HCT116 (cell line): ENCODE results near the gene MOB2. TPM values are rescaled to one million over a fixed set of nuclear protein-coding genes. Genes with fewer than 3 reads are reported as not detected.

Source experiments
- ATAC-seq: fragments of 200-7000 bp; cut with Tn5 transposase; 2 replicates; pipeline ENCODE4 v1.9.1; 2020; ENCODE audit warnings: mild to moderate bottlenecking, moderate library complexity
- BruUV-seq: library from RNA; stranded (reverse); fragments of 400-500 nt; replicated peaks from 2 replicates; lab custom pipeline; 2021; lab: Mats Ljungman, UMichigan
- CTCF ChIA-PET: fragments of 300-600 bp; sonication (Branson Sonifier 250); formaldehyde crosslinking; loops from one replicate; lab custom pipeline; 2021; ENCODE audit warnings: antibody characterized with exemption; lab: Charles Lee
- POLR2A ChIA-PET: fragments of 300-600, 350-600 bp; sonication (Branson Sonifier 250); formaldehyde crosslinking; loops from one replicate; lab custom pipeline; 2021; ENCODE audit warnings: antibody characterized with exemption; lab: Charles Lee
- RAD21 ChIA-PET, 2 experiments: fragments of 300-600 bp; sonication (Branson Sonifier 250); formaldehyde crosslinking; loops; one replicate each; lab custom pipeline; 2023; ENCODE audit warnings: low total read pairs in 2 of 2; ENCODE audit not compliant: uncharacterized antibody in 2 of 2, unreplicated experiment in 2 of 2, low non-redundant PET in 1 of 2; lab: Charles Lee
- DNase-seq: peaks from one replicate; pipeline ENCODE4 v3.0.0-alpha.2; 2010; ENCODE audit warnings: low read depth, low spot score
- H2AFZ ChIP-seq: fragments of 200-600 bp; shearing (Covaris generic), sonication (generic); 2 replicates; pipeline ENCODE4 v1.6.1; 2017; ENCODE audit warnings: low read depth, mixed run types, mixed read lengths, antibody characterized with exemption, low read length; ENCODE audit not compliant: poor library complexity, severe bottlenecking
- H3K27ac ChIP-seq: 2 replicates; pipeline ENCODE4 v1.5.1; 2012; ENCODE audit warnings: low read depth, low read length
- H3K27me3 ChIP-seq: fragments of 200-600 bp; sonication (generic); 2 replicates; pipeline ENCODE4 v1.6.1; 2016; ENCODE audit warnings: mixed run types, low read length, mixed read lengths; ENCODE audit not compliant: insufficient read depth
- H3K36me3 ChIP-seq, 2 experiments: fragments of 200-500 bp in 1 of 2; fragments of 200-600 bp in 1 of 2; sonication (Bioruptor generic) in 1 of 2; sonication (generic) in 1 of 2; 2 replicates each; pipeline versions ENCODE4 v1.5.1 to v1.6.1; 2014 to 2016; ENCODE audit warnings: low read length in 2 of 2, inconsistent platforms in 1 of 2, mixed read lengths in 1 of 2, mixed run types in 1 of 2; ENCODE audit not compliant: insufficient read depth in 2 of 2, control insufficient read depth in 1 of 2
- H3K4me1 ChIP-seq, 2 experiments: fragments of 200-600 bp in 1 of 2; sonication (generic) in 1 of 2; 2 replicates each; pipeline versions ENCODE4 v1.5.1 to v1.6.1; 2012 to 2017; ENCODE audit warnings: low read length in 2 of 2, inconsistent platforms in 1 of 2, mild to moderate bottlenecking in 1 of 2, mixed read lengths in 1 of 2, mixed run types in 1 of 2, moderate library complexity in 1 of 2; ENCODE audit not compliant: insufficient read depth in 2 of 2, control insufficient read depth in 1 of 2
- H3K4me2 ChIP-seq: fragments of 200-600 bp; sonication (generic); 2 replicates; pipeline ENCODE4 v1.6.1; 2017; ENCODE audit warnings: mixed run types, low read length, mixed read lengths
- H3K4me3 ChIP-seq, 2 experiments: fragments of 200-600 bp in 1 of 2; sonication (generic) in 1 of 2; replicated peaks in 1 of 2; 2 replicates each; pipeline ENCODE4 v1.5.1; 2011 to 2016; ENCODE audit warnings: low read length in 2 of 2, control low read depth in 1 of 2, low read depth in 1 of 2, mild to moderate bottlenecking in 1 of 2, mixed read lengths in 1 of 2, mixed run types in 1 of 2
- H3K79me2 ChIP-seq: fragments of 200-600 bp; sonication (generic); 2 replicates; pipeline ENCODE4 v1.6.1; 2017; ENCODE audit warnings: mild to moderate bottlenecking, mixed run types, low read length, moderate library complexity, mixed read lengths; ENCODE audit not compliant: insufficient read depth
- H3K9ac ChIP-seq: fragments of 200-600 bp; sonication (generic); 2 replicates; pipeline ENCODE4 v1.6.1; 2016; ENCODE audit warnings: low read length, mixed read lengths
- H3K9me2 ChIP-seq: fragments of 200-600 bp; sonication (generic), shearing (Covaris generic); 2 replicates; pipeline ENCODE4 v1.6.1; 2017; ENCODE audit warnings: mixed run types, mild to moderate bottlenecking, moderate library complexity; ENCODE audit not compliant: insufficient read depth
- H3K9me3 ChIP-seq, 2 experiments: fragments of 200-500 bp in 1 of 2; fragments of 200-600 bp in 1 of 2; sonication (Bioruptor generic) in 1 of 2; sonication (generic) in 1 of 2; 2 replicates each; pipeline ENCODE4 v1.6.1; 2014 to 2017; ENCODE audit warnings: low read length in 2 of 2, mixed read lengths in 2 of 2, inconsistent platforms in 1 of 2, low read depth in 1 of 2, mild to moderate bottlenecking in 1 of 2, mixed run types in 1 of 2, moderate library complexity in 1 of 2; ENCODE audit not compliant: control insufficient read depth in 1 of 2, insufficient read depth in 1 of 2
- H4K20me1 ChIP-seq: fragments of 200-600 bp; sonication (generic), shearing (Covaris generic); 2 replicates; pipeline ENCODE4 v1.6.1; 2017; ENCODE audit warnings: mixed run types, mild to moderate bottlenecking, moderate library complexity; ENCODE audit not compliant: insufficient read depth
- CBX3 ChIP-seq: IDR thresholded peaks from 2 replicates; pipeline ENCODE4 v1.6.1; 2012; ENCODE audit warnings: low read depth
- CEBPB ChIP-seq: IDR thresholded peaks from 2 replicates; pipeline ENCODE4 v1.6.1; 2012; ENCODE audit warnings: low read depth
- EGR1 ChIP-seq: IDR thresholded peaks from 2 replicates; pipeline ENCODE4 v1.6.1; 2012; ENCODE audit warnings: low read depth
- ELF1 ChIP-seq: IDR thresholded peaks from 2 replicates; pipeline ENCODE4 v1.6.1; 2012; ENCODE audit warnings: low read depth, borderline replicate concordance
- EZH2 ChIP-seq: fragments of 200-600 bp; sonication (generic); IDR thresholded peaks from 2 replicates; pipeline ENCODE4 v1.6.1; 2017; ENCODE audit warnings: antibody characterized with exemption, mixed run types
- EZH2phosphoT487 ChIP-seq: fragments of 200-600 bp; IDR thresholded peaks from 2 replicates; pipeline ENCODE4 v1.6.1; 2018; ENCODE audit warnings: antibody characterized with exemption, borderline replicate concordance
- FOSL1 ChIP-seq: IDR thresholded peaks from 2 replicates; pipeline ENCODE4 v1.6.1; 2012; ENCODE audit warnings: low read depth
- MAX ChIP-seq: IDR thresholded peaks from 2 replicates; pipeline ENCODE4 v1.6.1; 2012
- POLR2A ChIP-seq: IDR thresholded peaks from 2 replicates; pipeline ENCODE4 v1.7.0; 2011; ENCODE audit warnings: borderline replicate concordance; ENCODE audit not compliant: insufficient read depth, insufficient read length; ENCODE audit errors: extremely low read depth
- POLR2AphosphoS5 ChIP-seq: IDR thresholded peaks from 2 replicates; pipeline ENCODE4 v1.6.1; 2011; ENCODE audit warnings: mild to moderate bottlenecking, low read depth, low read length, moderate library complexity
- RAD21 ChIP-seq: IDR thresholded peaks from 2 replicates; pipeline ENCODE4 v1.6.1; 2012; ENCODE audit warnings: low read depth, mild to moderate bottlenecking
- SIN3A ChIP-seq: IDR thresholded peaks from 2 replicates; pipeline ENCODE4 v1.6.1; 2012; ENCODE audit warnings: low read depth
- SP1 ChIP-seq: IDR thresholded peaks from 2 replicates; pipeline ENCODE4 v1.6.1; 2012; ENCODE audit warnings: low read depth
- SRF ChIP-seq: IDR thresholded peaks from 2 replicates; pipeline ENCODE4 v1.6.1; 2012; ENCODE audit warnings: low read depth
- YY1 ChIP-seq: IDR thresholded peaks from 2 replicates; pipeline ENCODE4 v1.6.1; 2011; ENCODE audit warnings: low read length, low read depth, moderate library complexity, mild to moderate bottlenecking; ENCODE audit not compliant: insufficient replicate concordance; ENCODE audit errors: extremely low read depth
- ZFX ChIP-seq: fragments of 450-650 bp; IDR thresholded peaks from 2 replicates; pipeline ENCODE4 v1.6.1; 2017
- ZNF274 ChIP-seq: fragments of 200-500 bp; sonication (Bioruptor generic); IDR thresholded peaks from 2 replicates; pipeline ENCODE4 v1.6.1; 2014; ENCODE audit warnings: mild to moderate bottlenecking, low read depth, low read length, inconsistent platforms
- intact Hi-C: fragments of 100-400 bp; cut with micrococcal nuclease; formaldehyde crosslinking; loops from 2 replicates; pipeline ENCODE4 v1.10.0; 2022
- total RNA-seq: library from RNA; stranded (reverse); gene quantifications from one replicate; pipeline ENCODE4 v1.2.1, GENCODE V29; 2021; ENCODE audit not compliant: unreplicated experiment
- TF ChIP-seq, protein P1 (sequence below), 3 experiments: fragments of 200-600 bp in 1 of 3; sonication (generic) in 1 of 3; IDR thresholded peaks in 2 of 3; conservative IDR thresholded peaks in 1 of 3; 2 replicates each; pipeline ENCODE4 v1.5.1; 2012 to 2017; ENCODE audit warnings: low read depth in 2 of 3, low read length in 2 of 3, antibody characterized with exemption in 1 of 3, borderline replicate concordance in 1 of 3, control low read depth in 1 of 3, mild to moderate bottlenecking in 1 of 3, mixed read lengths in 1 of 3, mixed run types in 1 of 3, moderate library complexity in 1 of 3; ENCODE audit not compliant: insufficient read depth in 1 of 3
- TF ChIP-seq, protein P2 (sequence below): IDR thresholded peaks from 2 replicates; pipeline ENCODE4 v1.6.1; 2011; ENCODE audit warnings: mild to moderate bottlenecking, low read length, moderate library complexity; ENCODE audit not compliant: insufficient replicate concordance; ENCODE audit errors: extremely low read depth
- TF ChIP-seq, protein P3 (sequence below): IDR thresholded peaks from 2 replicates; pipeline ENCODE4 v1.6.1; 2012; ENCODE audit warnings: low read depth

Gene MOB2
- total RNA-seq, 1 experiment from 2014 or later = 25.7 TPM

DNA sequence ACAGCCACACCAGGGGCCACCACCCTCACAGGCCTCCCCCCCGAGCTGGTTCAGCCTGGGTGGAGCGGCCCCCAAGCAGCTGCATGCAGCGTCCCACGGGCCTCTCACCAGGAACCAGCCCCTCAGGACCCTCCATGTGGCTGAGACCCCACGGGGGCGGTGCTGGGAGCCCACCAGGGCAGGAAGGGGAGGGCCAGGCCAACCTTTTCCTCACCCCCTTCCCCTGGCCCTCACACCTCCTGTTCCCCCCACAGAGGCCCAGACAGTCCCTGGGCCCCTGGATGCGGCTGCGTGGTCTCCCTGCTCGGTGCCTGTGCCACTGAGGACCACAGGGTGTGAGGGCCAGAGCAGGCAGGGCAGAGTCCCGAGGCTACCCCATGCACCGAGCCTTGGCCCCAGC lies 46.5 kb downstream of the MOB2 start:
- ChIA-PET RAD21 (no interaction called here), POLR2A (no interaction called here), CTCF (no interaction called here)
- Histone ChIP-seq H3K27ac (no peak overlapping the region), H3K9ac (no peak overlapping the region), H3K36me3 (no peaks in the 10 kb centered on the region), H4K20me1 (no peaks in the 10 kb centered on the region), H3K79me2 (no peaks in the 10 kb centered on the region), H3K4me2 (no peak overlapping the region), H3K4me1 (peaks cover 0 to 6% of the 10 kb centered on the region in 2 experiments; a peak in 1 of 4 replicates), H3K9me2 (no peaks in the 10 kb centered on the region), H3K27me3 (no peaks in the 10 kb centered on the region), H3K4me3 (no peak overlapping the region), H3K9me3 (no peaks in the 10 kb centered on the region), H2AFZ (no peak overlapping the region)
- no TSS peak for BruUV-seq
- no peak for TF ChIP-seq FOSL1
- TF ChIP-seq CEBPB = no peak
- no peak for TF ChIP-seq YY1
- no peak for TF ChIP-seq SP1
- TF ChIP-seq EZH2 = no peak
- no peak for TF ChIP-seq MAX
- TF ChIP-seq SRF = no peak
- TF ChIP-seq SIN3A = no peak
- no peak for TF ChIP-seq EZH2phosphoT487
- no peak for TF ChIP-seq ZFX
- TF ChIP-seq ELF1 = no peak
- TF ChIP-seq RAD21 = no peak
- no peak for TF ChIP-seq POLR2A
- no peak for TF ChIP-seq POLR2AphosphoS5
- TF ChIP-seq, protein P1, sequence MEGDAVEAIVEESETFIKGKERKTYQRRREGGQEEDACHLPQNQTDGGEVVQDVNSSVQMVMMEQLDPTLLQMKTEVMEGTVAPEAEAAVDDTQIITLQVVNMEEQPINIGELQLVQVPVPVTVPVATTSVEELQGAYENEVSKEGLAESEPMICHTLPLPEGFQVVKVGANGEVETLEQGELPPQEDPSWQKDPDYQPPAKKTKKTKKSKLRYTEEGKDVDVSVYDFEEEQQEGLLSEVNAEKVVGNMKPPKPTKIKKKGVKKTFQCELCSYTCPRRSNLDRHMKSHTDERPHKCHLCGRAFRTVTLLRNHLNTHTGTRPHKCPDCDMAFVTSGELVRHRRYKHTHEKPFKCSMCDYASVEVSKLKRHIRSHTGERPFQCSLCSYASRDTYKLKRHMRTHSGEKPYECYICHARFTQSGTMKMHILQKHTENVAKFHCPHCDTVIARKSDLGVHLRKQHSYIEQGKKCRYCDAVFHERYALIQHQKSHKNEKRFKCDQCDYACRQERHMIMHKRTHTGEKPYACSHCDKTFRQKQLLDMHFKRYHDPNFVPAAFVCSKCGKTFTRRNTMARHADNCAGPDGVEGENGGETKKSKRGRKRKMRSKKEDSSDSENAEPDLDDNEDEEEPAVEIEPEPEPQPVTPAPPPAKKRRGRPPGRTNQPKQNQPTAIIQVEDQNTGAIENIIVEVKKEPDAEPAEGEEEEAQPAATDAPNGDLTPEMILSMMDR (IDR thresholded peaks at IDR 0.05 in 2 of 3, conservative IDR thresholded peaks at IDR 0.05 in 1 of 3; ENCODE audit: borderline replicate concordance in 1 of 3, insufficient read depth in 1 of 3, low read depth in 2 of 3, low read length in 2 of 3) = no peak
- TF ChIP-seq, protein P2, sequence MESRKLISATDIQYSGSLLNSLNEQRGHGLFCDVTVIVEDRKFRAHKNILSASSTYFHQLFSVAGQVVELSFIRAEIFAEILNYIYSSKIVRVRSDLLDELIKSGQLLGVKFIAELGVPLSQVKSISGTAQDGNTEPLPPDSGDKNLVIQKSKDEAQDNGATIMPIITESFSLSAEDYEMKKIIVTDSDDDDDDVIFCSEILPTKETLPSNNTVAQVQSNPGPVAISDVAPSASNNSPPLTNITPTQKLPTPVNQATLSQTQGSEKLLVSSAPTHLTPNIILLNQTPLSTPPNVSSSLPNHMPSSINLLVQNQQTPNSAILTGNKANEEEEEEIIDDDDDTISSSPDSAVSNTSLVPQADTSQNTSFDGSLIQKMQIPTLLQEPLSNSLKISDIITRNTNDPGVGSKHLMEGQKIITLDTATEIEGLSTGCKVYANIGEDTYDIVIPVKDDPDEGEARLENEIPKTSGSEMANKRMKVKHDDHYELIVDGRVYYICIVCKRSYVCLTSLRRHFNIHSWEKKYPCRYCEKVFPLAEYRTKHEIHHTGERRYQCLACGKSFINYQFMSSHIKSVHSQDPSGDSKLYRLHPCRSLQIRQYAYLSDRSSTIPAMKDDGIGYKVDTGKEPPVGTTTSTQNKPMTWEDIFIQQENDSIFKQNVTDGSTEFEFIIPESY = no peak
- no peak for TF ChIP-seq ZNF274
- no peak for TF ChIP-seq EGR1
- no peak for TF ChIP-seq CBX3
- TF ChIP-seq, protein P3, sequence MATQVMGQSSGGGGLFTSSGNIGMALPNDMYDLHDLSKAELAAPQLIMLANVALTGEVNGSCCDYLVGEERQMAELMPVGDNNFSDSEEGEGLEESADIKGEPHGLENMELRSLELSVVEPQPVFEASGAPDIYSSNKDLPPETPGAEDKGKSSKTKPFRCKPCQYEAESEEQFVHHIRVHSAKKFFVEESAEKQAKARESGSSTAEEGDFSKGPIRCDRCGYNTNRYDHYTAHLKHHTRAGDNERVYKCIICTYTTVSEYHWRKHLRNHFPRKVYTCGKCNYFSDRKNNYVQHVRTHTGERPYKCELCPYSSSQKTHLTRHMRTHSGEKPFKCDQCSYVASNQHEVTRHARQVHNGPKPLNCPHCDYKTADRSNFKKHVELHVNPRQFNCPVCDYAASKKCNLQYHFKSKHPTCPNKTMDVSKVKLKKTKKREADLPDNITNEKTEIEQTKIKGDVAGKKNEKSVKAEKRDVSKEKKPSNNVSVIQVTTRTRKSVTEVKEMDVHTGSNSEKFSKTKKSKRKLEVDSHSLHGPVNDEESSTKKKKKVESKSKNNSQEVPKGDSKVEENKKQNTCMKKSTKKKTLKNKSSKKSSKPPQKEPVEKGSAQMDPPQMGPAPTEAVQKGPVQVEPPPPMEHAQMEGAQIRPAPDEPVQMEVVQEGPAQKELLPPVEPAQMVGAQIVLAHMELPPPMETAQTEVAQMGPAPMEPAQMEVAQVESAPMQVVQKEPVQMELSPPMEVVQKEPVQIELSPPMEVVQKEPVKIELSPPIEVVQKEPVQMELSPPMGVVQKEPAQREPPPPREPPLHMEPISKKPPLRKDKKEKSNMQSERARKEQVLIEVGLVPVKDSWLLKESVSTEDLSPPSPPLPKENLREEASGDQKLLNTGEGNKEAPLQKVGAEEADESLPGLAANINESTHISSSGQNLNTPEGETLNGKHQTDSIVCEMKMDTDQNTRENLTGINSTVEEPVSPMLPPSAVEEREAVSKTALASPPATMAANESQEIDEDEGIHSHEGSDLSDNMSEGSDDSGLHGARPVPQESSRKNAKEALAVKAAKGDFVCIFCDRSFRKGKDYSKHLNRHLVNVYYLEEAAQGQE = no peak
- no peak for ATAC-seq
- no peak for DNase-seq
- intact Hi-C loops = no loop called here
